KMS-11 (cell line): ENCODE results near the gene LBX1.

Experiments used
- H2AFZ ChIP-seq: fragments of 200-600 bp; sonication (generic); 2 replicates; pipeline ENCODE4 v1.6.1; 2016; ENCODE audit warnings: antibody characterized with exemption, mixed run types, low read depth
- H3K27ac ChIP-seq: fragments of 200-600 bp; sonication (generic); 2 replicates; pipeline ENCODE4 v1.6.1; 2016; ENCODE audit warnings: mild to moderate bottlenecking, mixed run types
- H3K27me3 ChIP-seq: fragments of 200-600 bp; sonication (generic); 2 replicates; pipeline ENCODE4 v1.6.1; 2017; ENCODE audit warnings: mild to moderate bottlenecking, low read depth, mixed run types, moderate library complexity; ENCODE audit not compliant: insufficient read depth
- H3K36me3 ChIP-seq: fragments of 200-600 bp; sonication (generic); 2 replicates; pipeline ENCODE4 v1.6.1; 2017; ENCODE audit warnings: mild to moderate bottlenecking, mixed run types; ENCODE audit not compliant: insufficient read depth
- H3K4me1 ChIP-seq: fragments of 200-600 bp; sonication (generic); 2 replicates; pipeline ENCODE4 v1.6.1; 2016; ENCODE audit warnings: mild to moderate bottlenecking, low read depth, mixed run types; ENCODE audit not compliant: poor library complexity, severe bottlenecking
- H3K4me2 ChIP-seq: fragments of 200-600 bp; sonication (generic); 2 replicates; pipeline ENCODE4 v1.7.0; 2016; ENCODE audit warnings: mild to moderate bottlenecking, mixed run types
- H3K4me3 ChIP-seq: fragments of 200-600 bp; sonication (generic); IDR thresholded peaks from 2 replicates; pipeline ENCODE4 v1.6.1; 2017; ENCODE audit warnings: low read depth, low read length, mixed read lengths; ENCODE audit not compliant: insufficient read depth
- H3K79me2 ChIP-seq: fragments of 200-600 bp; sonication (generic); 2 replicates; pipeline ENCODE4 v1.6.1; 2016; ENCODE audit warnings: low read depth, mixed run types; ENCODE audit not compliant: insufficient read depth
- H3K9ac ChIP-seq: fragments of 200-600 bp; sonication (generic); 2 replicates; pipeline ENCODE4 v1.6.1; 2016; ENCODE audit warnings: mild to moderate bottlenecking, mixed run types
- H4K20me1 ChIP-seq: fragments of 200-600 bp; sonication (generic); 2 replicates; pipeline ENCODE4 v1.6.1; 2016; ENCODE audit warnings: mild to moderate bottlenecking, mixed run types; ENCODE audit not compliant: insufficient read depth
- TF ChIP-seq, protein P1 (sequence below): fragments of 200-600 bp; sonication (generic); conservative IDR thresholded peaks from 2 replicates; pipeline ENCODE4 v1.6.1; 2017; ENCODE audit warnings: low read depth, mild to moderate bottlenecking, antibody characterized with exemption, low read length, moderate library complexity, mixed read lengths

LBX1 gene

DNA sequence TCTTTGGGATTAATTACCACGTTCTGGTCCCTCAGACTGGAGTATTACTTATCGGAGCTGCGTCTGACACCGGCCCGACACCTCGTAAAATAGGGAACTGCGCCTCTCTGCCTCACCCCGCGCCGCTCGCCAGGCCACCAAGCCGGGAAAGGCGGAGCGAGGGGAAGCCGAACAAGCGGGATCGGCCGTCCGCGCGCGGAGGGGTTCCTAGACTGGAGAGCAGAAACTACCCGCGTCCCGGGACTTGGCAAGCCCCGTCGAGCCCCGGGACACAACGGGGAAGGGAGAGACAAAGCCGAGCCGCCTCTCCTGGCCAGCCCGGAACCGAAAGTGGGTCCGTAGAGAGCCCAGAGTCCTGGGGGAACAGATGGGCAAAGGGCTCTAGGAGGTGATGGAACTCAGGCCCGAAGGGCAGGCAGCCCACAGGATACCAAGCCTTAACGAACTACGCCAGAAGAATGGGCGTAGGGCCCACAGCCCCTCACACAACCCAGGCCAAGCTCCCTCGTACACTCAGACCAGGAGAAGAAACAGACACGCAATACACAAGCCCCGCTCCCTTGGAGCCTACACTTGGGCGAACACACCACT is 6.5 kb downstream of the LBX1 start:
- Histone ChIP-seq H3K9ac (no peak overlapping the region), H3K4me2 (no peak overlapping the region; the same call in 1 of the 2 replicates), H3K4me3 (no peak overlapping the region), H3K79me2 (no peaks in the 10 kb centered on the region), H3K4me1 (peaks cover 14% of the 10 kb centered on the region), H3K36me3 (no peaks in the 10 kb centered on the region), H3K27ac (no peak overlapping the region), H2AFZ (no peak overlapping the region), H3K27me3 (peaks cover 71% of the 10 kb centered on the region), H4K20me1 (no peaks in the 10 kb centered on the region)
- TF ChIP-seq, protein P1, sequence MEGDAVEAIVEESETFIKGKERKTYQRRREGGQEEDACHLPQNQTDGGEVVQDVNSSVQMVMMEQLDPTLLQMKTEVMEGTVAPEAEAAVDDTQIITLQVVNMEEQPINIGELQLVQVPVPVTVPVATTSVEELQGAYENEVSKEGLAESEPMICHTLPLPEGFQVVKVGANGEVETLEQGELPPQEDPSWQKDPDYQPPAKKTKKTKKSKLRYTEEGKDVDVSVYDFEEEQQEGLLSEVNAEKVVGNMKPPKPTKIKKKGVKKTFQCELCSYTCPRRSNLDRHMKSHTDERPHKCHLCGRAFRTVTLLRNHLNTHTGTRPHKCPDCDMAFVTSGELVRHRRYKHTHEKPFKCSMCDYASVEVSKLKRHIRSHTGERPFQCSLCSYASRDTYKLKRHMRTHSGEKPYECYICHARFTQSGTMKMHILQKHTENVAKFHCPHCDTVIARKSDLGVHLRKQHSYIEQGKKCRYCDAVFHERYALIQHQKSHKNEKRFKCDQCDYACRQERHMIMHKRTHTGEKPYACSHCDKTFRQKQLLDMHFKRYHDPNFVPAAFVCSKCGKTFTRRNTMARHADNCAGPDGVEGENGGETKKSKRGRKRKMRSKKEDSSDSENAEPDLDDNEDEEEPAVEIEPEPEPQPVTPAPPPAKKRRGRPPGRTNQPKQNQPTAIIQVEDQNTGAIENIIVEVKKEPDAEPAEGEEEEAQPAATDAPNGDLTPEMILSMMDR: no peak

DNA sequence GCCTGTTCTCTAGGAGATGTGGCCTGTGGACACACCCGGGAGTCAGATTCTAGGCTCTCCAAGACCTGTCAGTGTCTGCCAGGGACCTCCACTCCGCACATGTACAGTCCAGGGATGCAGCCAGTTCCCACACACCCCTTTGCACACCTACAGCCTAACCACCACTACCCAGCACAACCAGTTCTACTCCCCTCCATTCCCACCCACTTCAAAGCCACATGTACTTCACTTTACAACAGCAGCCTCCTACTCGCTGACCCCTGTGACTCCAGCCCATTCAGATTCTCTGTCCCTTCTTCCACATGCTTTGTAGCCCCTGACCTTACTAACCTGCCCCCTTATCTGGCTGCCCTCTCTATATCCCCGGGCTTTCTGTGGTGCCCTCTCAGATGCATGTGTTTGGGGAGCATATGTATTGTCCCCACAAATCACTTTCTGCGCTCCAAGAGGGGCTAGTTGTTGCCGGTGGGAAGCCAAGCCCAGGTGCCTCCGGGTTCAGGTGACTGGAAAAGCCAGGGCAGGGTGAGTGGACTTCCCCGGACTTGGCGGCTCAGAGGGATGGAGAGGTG is 7.2 kb downstream of the LBX1 start:
- Histone ChIP-seq H2AFZ (no peak overlapping the region), H3K4me1 (peaks cover 14% of the 10 kb centered on the region), H3K27me3 (peaks cover 67% of the 10 kb centered on the region), H3K36me3 (no peaks in the 10 kb centered on the region), H3K4me3 (no peak overlapping the region), H3K9ac (no peak overlapping the region), H4K20me1 (no peaks in the 10 kb centered on the region), H3K79me2 (no peaks in the 10 kb centered on the region), H3K4me2 (no peak overlapping the region), H3K27ac (no peak overlapping the region)
- TF ChIP-seq, protein P1: no peak

DNA sequence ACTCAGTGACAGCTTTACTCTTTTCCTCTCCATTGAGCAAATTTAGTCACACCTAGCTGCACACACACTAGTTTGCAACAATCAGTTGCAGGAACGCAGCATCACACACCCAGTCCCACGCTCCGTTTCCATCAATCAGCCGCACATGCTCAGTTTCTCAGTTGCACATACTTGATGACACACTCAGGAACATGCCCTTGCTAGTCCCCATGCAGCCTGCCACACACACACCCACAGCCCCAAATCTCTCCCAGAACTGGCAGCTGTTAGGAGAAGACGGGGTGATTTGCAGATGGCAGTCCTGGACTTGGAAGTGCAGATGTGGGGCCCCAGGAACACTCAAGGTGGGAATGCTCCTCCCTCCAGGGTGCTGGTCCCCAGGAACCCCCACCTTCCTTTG is 7.7 kb downstream of the LBX1 start:
- H3K9ac ChIP-seq: no peak overlapping the region
- H3K79me2 ChIP-seq: no peaks in the 10 kb centered on the region
- no peak overlapping the region for H3K4me2 ChIP-seq
- no peaks in the 10 kb centered on the region for H4K20me1 ChIP-seq
- H3K4me1 ChIP-seq: peaks cover 13% of the 10 kb centered on the region
- TF ChIP-seq, protein P1: no peak
- no peaks in the 10 kb centered on the region for H3K36me3 ChIP-seq
- no peak overlapping the region for H3K27ac ChIP-seq
- H3K4me3 ChIP-seq: no peak overlapping the region
- no peak overlapping the region for H2AFZ ChIP-seq
- peaks cover 67% of the 10 kb centered on the region for H3K27me3 ChIP-seq

DNA sequence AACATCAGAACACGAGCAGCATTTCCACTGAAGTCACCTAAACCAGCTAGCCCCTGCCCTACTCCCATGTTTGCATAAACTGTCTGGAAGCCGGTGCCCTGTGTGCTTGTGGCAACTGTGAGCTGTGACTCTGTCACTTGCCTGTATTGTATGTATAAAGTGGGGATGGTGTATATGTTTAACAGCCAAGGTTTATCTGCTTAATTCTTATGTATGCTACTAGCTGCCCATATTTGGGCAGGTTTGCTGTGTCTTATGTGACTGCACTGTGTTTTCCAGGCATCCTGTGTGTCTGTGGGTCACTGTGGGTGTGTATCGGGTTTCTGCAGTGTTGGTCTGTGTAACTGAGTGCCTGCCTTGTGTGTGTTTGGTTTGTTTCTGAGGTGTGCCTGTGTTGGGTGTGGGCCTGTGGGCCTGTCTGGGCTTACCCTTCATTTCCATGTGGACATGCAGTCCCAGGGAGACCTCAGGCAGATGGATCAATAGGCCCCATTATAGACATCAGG is 9.3 kb downstream of the LBX1 start:
- Histone ChIP-seq H3K9ac (no peak overlapping the region), H3K27me3 (peaks cover 70% of the 10 kb centered on the region), H3K79me2 (no peaks in the 10 kb centered on the region), H3K4me1 (peaks cover 7% of the 10 kb centered on the region), H3K27ac (no peak overlapping the region), H3K4me2 (no peak overlapping the region), H4K20me1 (no peaks in the 10 kb centered on the region), H3K36me3 (no peaks in the 10 kb centered on the region), H3K4me3 (no peak overlapping the region), H2AFZ (no peak overlapping the region)
- TF ChIP-seq, protein P1: no peak
